Measurements from ENCODE around the gene HACD3.

DNA sequence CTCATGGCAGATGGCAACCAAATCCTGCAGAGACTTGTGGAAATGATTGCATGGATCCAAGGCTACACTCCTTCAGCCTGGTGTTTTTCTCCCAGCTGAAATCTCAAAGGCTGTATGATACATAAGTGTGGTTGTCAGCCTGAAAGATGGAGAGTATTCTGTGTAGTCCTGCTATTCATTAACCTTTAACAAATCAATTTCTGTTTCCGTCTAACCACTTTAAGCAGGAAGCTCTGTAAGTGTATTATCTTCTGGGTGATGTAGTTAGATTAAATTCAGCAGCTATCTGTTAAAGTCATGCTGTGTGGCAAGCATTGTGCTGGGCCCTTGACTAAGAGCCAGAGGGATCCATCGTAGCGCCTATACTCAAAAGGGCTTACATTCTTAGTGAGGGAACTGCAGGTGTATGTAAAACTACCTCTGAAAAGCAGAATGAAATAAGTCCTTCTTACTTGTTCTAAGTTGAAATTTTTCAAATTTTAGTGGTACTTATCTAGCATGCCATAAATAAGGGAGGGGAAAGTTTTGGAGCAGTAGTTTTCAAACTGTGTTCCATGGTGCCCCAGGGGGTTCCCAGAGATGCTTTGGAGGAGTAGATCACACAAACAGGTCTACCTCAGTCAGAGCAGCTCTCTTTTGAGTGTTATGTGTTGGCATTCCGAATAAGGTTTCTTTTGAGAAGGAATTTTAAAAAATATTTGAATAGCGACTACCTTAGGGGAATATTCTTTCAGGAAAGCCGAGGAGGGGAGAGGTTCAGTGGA, 28.9 kb downstream of the HACD3 start:
- TF ChIP-seq, protein P1, sequence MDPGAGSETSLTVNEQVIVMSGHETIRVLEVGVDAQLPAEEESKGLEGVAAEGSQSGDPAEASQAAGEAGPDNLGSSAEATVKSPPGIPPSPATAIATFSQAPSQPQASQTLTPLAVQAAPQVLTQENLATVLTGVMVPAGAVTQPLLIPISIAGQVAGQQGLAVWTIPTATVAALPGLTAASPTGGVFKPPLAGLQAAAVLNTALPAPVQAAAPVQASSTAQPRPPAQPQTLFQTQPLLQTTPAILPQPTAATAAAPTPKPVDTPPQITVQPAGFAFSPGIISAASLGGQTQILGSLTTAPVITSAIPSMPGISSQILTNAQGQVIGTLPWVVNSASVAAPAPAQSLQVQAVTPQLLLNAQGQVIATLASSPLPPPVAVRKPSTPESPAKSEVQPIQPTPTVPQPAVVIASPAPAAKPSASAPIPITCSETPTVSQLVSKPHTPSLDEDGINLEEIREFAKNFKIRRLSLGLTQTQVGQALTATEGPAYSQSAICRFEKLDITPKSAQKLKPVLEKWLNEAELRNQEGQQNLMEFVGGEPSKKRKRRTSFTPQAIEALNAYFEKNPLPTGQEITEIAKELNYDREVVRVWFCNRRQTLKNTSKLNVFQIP (CRISPR knock-in tag; IDR thresholded peaks at IDR 0.05; ENCODE audit: borderline replicate concordance, low read depth) = no peak
- TF ChIP-seq ZFP3 (CRISPR knock-in tag; IDR thresholded peaks at IDR 0.05) = no peak
- TF ChIP-seq, protein P2, sequence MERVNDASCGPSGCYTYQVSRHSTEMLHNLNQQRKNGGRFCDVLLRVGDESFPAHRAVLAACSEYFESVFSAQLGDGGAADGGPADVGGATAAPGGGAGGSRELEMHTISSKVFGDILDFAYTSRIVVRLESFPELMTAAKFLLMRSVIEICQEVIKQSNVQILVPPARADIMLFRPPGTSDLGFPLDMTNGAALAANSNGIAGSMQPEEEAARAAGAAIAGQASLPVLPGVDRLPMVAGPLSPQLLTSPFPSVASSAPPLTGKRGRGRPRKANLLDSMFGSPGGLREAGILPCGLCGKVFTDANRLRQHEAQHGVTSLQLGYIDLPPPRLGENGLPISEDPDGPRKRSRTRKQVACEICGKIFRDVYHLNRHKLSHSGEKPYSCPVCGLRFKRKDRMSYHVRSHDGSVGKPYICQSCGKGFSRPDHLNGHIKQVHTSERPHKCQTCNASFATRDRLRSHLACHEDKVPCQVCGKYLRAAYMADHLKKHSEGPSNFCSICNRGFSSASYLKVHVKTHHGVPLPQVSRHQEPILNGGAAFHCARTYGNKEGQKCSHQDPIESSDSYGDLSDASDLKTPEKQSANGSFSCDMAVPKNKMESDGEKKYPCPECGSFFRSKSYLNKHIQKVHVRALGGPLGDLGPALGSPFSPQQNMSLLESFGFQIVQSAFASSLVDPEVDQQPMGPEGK (CRISPR knock-in tag; IDR thresholded peaks at IDR 0.05; ENCODE audit: borderline replicate concordance) = no peak
- TF ChIP-seq ZNF565 (CRISPR knock-in tag; conservative IDR thresholded peaks at IDR 0.05; ENCODE audit: low read depth) = no peak
- TF ChIP-seq ISL1 (CRISPR knock-in tag; IDR thresholded peaks at IDR 0.05) = no peak
- TF ChIP-seq, protein P3, sequence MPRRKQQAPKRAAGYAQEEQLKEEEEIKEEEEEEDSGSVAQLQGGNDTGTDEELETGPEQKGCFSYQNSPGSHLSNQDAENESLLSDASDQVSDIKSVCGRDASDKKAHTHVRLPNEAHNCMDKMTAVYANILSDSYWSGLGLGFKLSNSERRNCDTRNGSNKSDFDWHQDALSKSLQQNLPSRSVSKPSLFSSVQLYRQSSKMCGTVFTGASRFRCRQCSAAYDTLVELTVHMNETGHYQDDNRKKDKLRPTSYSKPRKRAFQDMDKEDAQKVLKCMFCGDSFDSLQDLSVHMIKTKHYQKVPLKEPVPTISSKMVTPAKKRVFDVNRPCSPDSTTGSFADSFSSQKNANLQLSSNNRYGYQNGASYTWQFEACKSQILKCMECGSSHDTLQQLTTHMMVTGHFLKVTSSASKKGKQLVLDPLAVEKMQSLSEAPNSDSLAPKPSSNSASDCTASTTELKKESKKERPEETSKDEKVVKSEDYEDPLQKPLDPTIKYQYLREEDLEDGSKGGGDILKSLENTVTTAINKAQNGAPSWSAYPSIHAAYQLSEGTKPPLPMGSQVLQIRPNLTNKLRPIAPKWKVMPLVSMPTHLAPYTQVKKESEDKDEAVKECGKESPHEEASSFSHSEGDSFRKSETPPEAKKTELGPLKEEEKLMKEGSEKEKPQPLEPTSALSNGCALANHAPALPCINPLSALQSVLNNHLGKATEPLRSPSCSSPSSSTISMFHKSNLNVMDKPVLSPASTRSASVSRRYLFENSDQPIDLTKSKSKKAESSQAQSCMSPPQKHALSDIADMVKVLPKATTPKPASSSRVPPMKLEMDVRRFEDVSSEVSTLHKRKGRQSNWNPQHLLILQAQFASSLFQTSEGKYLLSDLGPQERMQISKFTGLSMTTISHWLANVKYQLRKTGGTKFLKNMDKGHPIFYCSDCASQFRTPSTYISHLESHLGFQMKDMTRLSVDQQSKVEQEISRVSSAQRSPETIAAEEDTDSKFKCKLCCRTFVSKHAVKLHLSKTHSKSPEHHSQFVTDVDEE (CRISPR knock-in tag; IDR thresholded peaks at IDR 0.05) = no peak
- no peak for TF ChIP-seq ARNTL (CRISPR knock-in tag; IDR thresholded peaks at IDR 0.05; ENCODE audit: borderline replicate concordance, low read depth)
- no peak for TF ChIP-seq RARB (CRISPR knock-in tag; IDR thresholded peaks at IDR 0.05)
- TF ChIP-seq, protein P4, sequence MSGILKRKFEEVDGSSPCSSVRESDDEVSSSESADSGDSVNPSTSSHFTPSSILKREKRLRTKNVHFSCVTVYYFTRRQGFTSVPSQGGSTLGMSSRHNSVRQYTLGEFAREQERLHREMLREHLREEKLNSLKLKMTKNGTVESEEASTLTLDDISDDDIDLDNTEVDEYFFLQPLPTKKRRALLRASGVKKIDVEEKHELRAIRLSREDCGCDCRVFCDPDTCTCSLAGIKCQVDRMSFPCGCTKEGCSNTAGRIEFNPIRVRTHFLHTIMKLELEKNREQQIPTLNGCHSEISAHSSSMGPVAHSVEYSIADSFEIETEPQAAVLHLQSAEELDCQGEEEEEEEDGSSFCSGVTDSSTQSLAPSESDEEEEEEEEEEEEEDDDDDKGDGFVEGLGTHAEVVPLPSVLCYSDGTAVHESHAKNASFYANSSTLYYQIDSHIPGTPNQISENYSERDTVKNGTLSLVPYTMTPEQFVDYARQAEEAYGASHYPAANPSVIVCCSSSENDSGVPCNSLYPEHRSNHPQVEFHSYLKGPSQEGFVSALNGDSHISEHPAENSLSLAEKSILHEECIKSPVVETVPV (CRISPR knock-in tag; IDR thresholded peaks at IDR 0.05) = no peak
- no peak for TF ChIP-seq ZFP30 (CRISPR knock-in tag; IDR thresholded peaks at IDR 0.05)
- TF ChIP-seq TOX (CRISPR knock-in tag; IDR thresholded peaks at IDR 0.05; ENCODE audit: borderline replicate concordance) = no peak
- peak; percentile 54; the same call in 1 of the 2 replicates for TF ChIP-seq TCF4 (CRISPR knock-in tag; IDR thresholded peaks at IDR 0.05; ENCODE audit: borderline replicate concordance)
